ENCODE measurements around the gene INO80E. TPM values are rescaled to one million over a fixed set of nuclear protein-coding genes. Genes with fewer than 3 reads are reported as not detected.
"Not testable (repeated sequence)": the region's sequence is repeated elsewhere in the genome, so short reads cannot be mapped to it uniquely, and the experiment has no call there.

Gene INO80E
- total and polyA plus RNA-seq, 4 donors, result 46.1 to 108 (median 62.0) TPM

DNA sequence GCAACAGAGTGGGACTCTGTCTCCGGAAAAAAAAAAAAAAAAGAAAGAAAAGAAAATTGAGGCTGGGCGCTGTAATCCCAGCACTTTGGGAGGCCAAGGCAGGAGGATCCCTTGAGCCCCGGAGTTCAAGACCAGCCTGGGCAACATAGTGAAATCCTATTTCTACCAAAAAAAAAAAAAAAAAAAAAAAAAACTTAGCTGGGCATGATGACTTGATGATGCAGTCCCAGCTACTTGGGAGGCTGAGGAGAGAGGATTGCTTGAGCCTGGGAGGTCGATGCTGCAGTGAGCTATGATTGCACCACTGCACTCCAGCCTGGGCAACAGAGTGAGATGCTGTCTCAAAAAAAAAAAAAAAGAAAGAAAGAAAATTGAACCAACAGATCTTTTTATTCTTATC lies 21.9 kb downstream of the INO80E start:
- intact Hi-C loops (cut with DNase I); H3K27ac ChIP-seq (ENCODE audit: low read depth in 1 of 2, low read length in 2 of 2); DNase-seq; H3K4me3 ChIP-seq (ENCODE audit: low read length in 2 of 2); ATAC-seq (ENCODE audit: low FRiP score); H3K36me3 ChIP-seq (ENCODE audit: control insufficient read depth in 1 of 2, insufficient read depth in 2 of 2, low read length in 1 of 2); H3K4me1 ChIP-seq (ENCODE audit: control insufficient read depth in 1 of 2, insufficient read depth in 2 of 2, low read length in 2 of 2); H3K27me3 ChIP-seq (ENCODE audit: control insufficient read depth in 1 of 2, insufficient read depth in 2 of 2, low read length in 1 of 2); H3K9me3 ChIP-seq (ENCODE audit: control insufficient read depth, low read length): not testable (repeated sequence)
- 80 to 92% methylated on average over 4 of the region's 4 CpGs for WGBS, 2 donors

DNA sequence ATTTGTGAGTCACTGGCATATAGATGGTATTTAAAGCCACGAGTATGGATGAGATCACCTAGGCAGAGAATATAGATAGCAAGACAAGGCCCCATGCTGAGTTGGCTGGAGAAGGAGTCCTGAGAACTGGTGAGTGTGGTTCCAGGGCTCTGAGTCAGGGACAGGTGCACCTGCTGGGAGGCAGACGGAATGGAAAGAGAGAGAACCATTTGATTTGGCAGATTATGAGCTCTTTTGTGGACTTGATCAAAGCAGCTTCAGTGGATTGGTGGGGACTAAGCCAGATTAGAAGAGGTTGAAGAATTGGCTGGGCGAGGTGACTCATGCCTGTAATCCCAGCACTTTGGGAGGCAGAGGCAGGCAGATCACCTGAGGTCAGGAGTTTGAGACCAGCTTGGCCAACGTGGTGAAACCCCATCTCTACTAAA lies 22.7 kb downstream of the INO80E start:
- Histone ChIP-seq H3K4me3 (ENCODE audit: low read length in 2 of 2) (no peak overlapping the region), H3K36me3 (ENCODE audit: control insufficient read depth in 1 of 2, insufficient read depth in 2 of 2, low read length in 1 of 2) (no peaks in the 10 kb centered on the region), H3K27ac (ENCODE audit: low read depth in 1 of 2, low read length in 2 of 2) (no peak overlapping the region), H3K9me3 (ENCODE audit: control insufficient read depth, low read length) (no peaks in the 10 kb centered on the region), H3K4me1 (ENCODE audit: control insufficient read depth in 1 of 2, insufficient read depth in 2 of 2, low read length in 2 of 2) (no peaks in the 10 kb centered on the region), H3K27me3 (ENCODE audit: control insufficient read depth in 1 of 2, insufficient read depth in 2 of 2, low read length in 1 of 2) (no peaks in the 10 kb centered on the region)
- 67 to 69% methylated on average over 4 of the region's 4 CpGs for WGBS, 2 donors
- intact Hi-C loops (cut with DNase I), result no loop called here
- no peak for ATAC-seq (ENCODE audit: low FRiP score)
- DNase-seq, result no peak

DNA sequence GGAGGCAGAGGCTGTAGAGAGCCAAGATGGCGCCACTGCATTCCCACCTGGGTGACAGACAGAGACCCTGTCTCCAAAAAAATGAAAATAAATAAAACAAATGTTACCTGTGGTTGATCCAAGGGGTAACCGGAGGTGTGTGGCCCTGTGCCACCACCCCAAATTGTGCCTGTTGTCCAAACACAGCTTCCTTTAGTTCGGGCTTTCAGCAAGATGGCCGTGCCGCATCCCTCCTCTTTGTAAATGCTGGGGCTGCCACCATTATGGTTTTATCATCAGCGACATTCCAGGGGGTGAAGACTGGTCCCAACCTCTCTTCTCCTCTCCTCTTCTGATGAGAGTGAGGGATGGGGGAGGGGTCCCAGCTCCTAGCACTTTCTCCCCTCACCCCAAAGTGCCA lies 26.8 kb downstream of the INO80E start, which contains the start of gene C16orf92:
Gene C16orf92, plus strand, starts transcription at position 312 of the 400 bp plus-strand sequence. CDS start 143 bp downstream, outside the sequence.
- no peaks in the 10 kb centered on the region for H3K27me3 ChIP-seq (ENCODE audit: control insufficient read depth in 1 of 2, insufficient read depth in 2 of 2, low read length in 1 of 2)
- no peaks in the 10 kb centered on the region for H3K36me3 ChIP-seq (ENCODE audit: control insufficient read depth in 1 of 2, insufficient read depth in 2 of 2, low read length in 1 of 2)
- no peak for ATAC-seq (ENCODE audit: low FRiP score)
- intact Hi-C loops (cut with DNase I), result loop anchor here in 1 of 2 donors (10.0 kb wide), 1 partner anchor 328 kb away; no protein-coding TSS in a partner anchor
- DNase-seq, result no peak
- H3K4me1 ChIP-seq (ENCODE audit: control insufficient read depth in 1 of 2, insufficient read depth in 2 of 2, low read length in 2 of 2), result no peaks in the 10 kb centered on the region
- 81 to 83% methylated on average over 6 of the region's 6 CpGs for WGBS, 2 donors
- H3K4me3 ChIP-seq (ENCODE audit: low read length in 2 of 2), result no peak within 1 kb of the TSS
- no peaks in the 10 kb centered on the region for H3K9me3 ChIP-seq (ENCODE audit: control insufficient read depth, low read length)
- no peak within 1 kb of the TSS for H3K27ac ChIP-seq (ENCODE audit: low read depth in 1 of 2, low read length in 2 of 2)

DNA sequence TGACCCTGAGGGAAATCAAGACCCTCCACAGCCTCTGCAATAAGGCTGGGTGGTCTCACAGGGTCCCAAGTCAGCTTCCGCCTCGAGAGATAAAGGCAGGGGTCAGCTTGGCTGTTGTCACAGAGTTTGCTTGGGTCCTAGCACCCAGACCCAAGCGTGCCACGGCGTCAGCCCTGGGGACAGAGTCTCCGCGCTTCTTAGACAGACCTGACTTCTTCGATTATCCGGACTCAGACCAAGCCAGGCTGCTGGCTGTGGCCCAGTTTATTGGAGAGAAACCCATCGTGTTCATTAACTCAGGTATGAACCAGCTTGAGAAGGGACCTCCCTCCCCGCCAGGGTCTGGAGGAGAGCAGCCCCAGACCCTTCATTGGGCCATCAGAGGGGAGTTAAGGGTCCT lies 27.5 kb downstream of the INO80E start:
- Histone ChIP-seq H3K4me3 (ENCODE audit: low read length in 2 of 2) (no peak overlapping the region), H3K36me3 (ENCODE audit: control insufficient read depth in 1 of 2, insufficient read depth in 2 of 2, low read length in 1 of 2) (no peaks in the 10 kb centered on the region), H3K4me1 (ENCODE audit: control insufficient read depth in 1 of 2, insufficient read depth in 2 of 2, low read length in 2 of 2) (no peaks in the 10 kb centered on the region), H3K27me3 (ENCODE audit: control insufficient read depth in 1 of 2, insufficient read depth in 2 of 2, low read length in 1 of 2) (no peaks in the 10 kb centered on the region), H3K9me3 (ENCODE audit: control insufficient read depth, low read length) (no peaks in the 10 kb centered on the region), H3K27ac (ENCODE audit: low read depth in 1 of 2, low read length in 2 of 2) (no peak overlapping the region)
- DNase-seq (no peak), ATAC-seq (ENCODE audit: low FRiP score) (no peak)
- WGBS, 2 donors, result 83 to 84% methylated on average over 11 of the region's 11 CpGs
- intact Hi-C loops (cut with DNase I), result loop anchor here in 1 of 2 donors (10.0 kb wide), 1 partner anchor 329 kb away; no protein-coding TSS in a partner anchor

DNA sequence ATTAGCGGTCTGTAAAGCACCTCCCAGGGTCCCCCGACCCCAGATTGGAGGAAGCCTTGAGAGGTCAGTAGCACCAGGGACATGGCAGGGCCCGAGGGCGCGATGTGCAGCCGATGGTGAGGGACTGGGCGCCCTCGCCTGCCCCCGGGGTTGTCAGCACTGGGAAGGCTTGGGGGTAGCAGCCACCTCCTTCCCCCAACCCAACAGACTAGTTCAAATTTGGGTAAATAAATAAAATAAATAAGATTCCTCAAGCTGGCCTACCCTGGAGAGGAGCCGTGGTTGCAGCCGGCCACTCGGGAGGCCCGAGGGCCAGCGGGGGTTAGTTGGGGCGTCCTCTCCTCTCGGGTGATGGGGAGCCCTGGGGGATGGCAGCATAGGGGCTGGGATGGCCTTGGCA lies 28.4 kb downstream of the INO80E start:
- H3K27ac ChIP-seq (ENCODE audit: low read depth in 1 of 2, low read length in 2 of 2), result no peak overlapping the region
- DNase-seq, result no peak
- H3K9me3 ChIP-seq (ENCODE audit: control insufficient read depth, low read length), result no peaks in the 10 kb centered on the region
- no peaks in the 10 kb centered on the region for H3K4me1 ChIP-seq (ENCODE audit: control insufficient read depth in 1 of 2, insufficient read depth in 2 of 2, low read length in 2 of 2)
- H3K4me3 ChIP-seq (ENCODE audit: low read length in 2 of 2), result no peak overlapping the region
- no peak for ATAC-seq (ENCODE audit: low FRiP score)
- H3K27me3 ChIP-seq (ENCODE audit: control insufficient read depth in 1 of 2, insufficient read depth in 2 of 2, low read length in 1 of 2), result no peaks in the 10 kb centered on the region
- WGBS, 2 donors, result 74 to 75% methylated on average over 14 to 16 of the region's 16 CpGs
- no peaks in the 10 kb centered on the region for H3K36me3 ChIP-seq (ENCODE audit: control insufficient read depth in 1 of 2, insufficient read depth in 2 of 2, low read length in 1 of 2)
- intact Hi-C loops (cut with DNase I), result loop anchor here in 1 of 2 donors (10.0 kb wide), 1 partner anchor 330 kb away; no protein-coding TSS in a partner anchor

DNA sequence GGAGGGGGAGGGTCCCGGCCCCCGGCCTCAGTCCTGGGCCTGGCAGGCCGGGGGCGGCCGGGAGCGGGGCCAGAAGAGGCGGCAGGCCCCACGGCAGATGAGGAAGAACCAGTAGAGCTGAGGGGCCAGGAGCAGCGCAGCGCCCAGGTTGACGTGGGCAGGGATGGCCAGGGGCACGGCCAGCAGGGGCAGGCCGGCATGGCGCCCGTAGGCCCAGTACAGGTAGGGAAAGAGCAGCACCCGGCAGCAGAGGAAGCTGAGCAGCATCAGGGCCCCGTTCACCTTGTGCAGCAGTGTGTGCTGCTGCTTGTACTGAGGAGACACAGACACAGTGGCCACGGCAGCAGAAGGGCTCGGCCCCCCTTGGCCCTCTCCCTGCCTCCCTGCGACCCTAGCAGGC lies 29.1 kb downstream of the INO80E start:
- H3K9me3 ChIP-seq (ENCODE audit: control insufficient read depth, low read length), result no peaks in the 10 kb centered on the region

DNA sequence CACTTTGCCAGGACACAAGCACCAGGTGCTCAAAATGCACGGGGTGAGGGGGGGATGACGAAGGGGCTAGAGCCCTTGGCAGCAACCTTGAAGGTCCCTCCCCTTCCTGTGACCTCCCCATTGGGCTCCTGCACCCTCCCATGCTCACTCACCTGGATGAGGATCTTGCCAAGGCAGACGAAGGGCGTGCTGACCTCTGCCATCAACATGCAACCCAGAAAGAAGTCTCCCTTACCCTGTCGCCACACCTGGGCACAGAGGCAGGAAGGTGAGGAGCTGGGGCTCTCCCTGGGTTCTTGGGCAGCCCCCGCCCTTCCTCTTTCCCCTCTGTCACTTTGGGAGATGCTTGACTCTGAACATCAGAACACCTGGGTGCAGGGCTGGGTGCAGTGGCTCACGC lies 29.5 kb downstream of the INO80E start:
- Histone ChIP-seq H3K36me3 (ENCODE audit: control insufficient read depth in 1 of 2, insufficient read depth in 2 of 2, low read length in 1 of 2) (no peaks in the 10 kb centered on the region), H3K27me3 (ENCODE audit: control insufficient read depth in 1 of 2, insufficient read depth in 2 of 2, low read length in 1 of 2) (no peaks in the 10 kb centered on the region), H3K9me3 (ENCODE audit: control insufficient read depth, low read length) (no peaks in the 10 kb centered on the region), H3K27ac (ENCODE audit: low read depth in 1 of 2, low read length in 2 of 2) (no peak overlapping the region), H3K4me1 (ENCODE audit: control insufficient read depth in 1 of 2, insufficient read depth in 2 of 2, low read length in 2 of 2) (no peaks in the 10 kb centered on the region), H3K4me3 (ENCODE audit: low read length in 2 of 2) (no peak overlapping the region)
- DNase-seq, result no peak
- ATAC-seq (ENCODE audit: low FRiP score), result no peak
- WGBS, 2 donors, result 71 to 75% methylated on average over 7 of the region's 7 CpGs
- intact Hi-C loops (cut with DNase I), result loop anchor here in 1 of 2 donors (10.0 kb wide), 1 partner anchor 331 kb away; no protein-coding TSS in a partner anchor

More for the DNA sequence above, 29.1 kb downstream of the INO80E start:
- no peak for ATAC-seq (ENCODE audit: low FRiP score)
- H3K27me3 ChIP-seq (ENCODE audit: control insufficient read depth in 1 of 2, insufficient read depth in 2 of 2, low read length in 1 of 2), result no peaks in the 10 kb centered on the region
- no peaks in the 10 kb centered on the region for H3K4me1 ChIP-seq (ENCODE audit: control insufficient read depth in 1 of 2, insufficient read depth in 2 of 2, low read length in 2 of 2)
- intact Hi-C loops (cut with DNase I), result loop anchor here in 1 of 2 donors (10.0 kb wide), 1 partner anchor 330 kb away; no protein-coding TSS in a partner anchor
- no peaks in the 10 kb centered on the region for H3K36me3 ChIP-seq (ENCODE audit: control insufficient read depth in 1 of 2, insufficient read depth in 2 of 2, low read length in 1 of 2)
- H3K27ac ChIP-seq (ENCODE audit: low read depth in 1 of 2, low read length in 2 of 2), result no peak overlapping the region
- no peak overlapping the region for H3K4me3 ChIP-seq (ENCODE audit: low read length in 2 of 2)
- 74 to 76% methylated on average over 20 of the region's 20 CpGs for WGBS, 2 donors
- no peak for DNase-seq

DNA sequence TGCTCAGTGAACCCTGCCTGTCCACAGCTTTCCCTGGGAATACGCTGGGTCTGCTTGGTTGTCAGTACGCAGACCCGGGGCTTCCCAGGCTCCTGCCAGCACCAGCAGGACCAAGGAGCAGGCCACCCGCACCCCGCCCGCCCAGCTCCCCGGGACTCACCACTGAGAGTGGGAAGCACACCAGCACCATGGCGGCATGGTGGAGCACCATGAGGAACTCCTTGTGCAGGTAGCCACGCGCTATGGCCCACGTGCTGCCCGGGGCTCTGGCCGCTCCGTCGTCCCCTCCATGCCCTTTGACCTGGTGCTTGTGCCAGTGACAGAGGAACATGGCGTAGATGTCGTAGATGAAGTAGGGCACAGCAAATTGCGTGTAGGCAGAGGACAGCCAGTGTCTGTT lies 30.4 kb downstream of the INO80E start:
- WGBS, 2 donors, result 85 to 88% methylated on average over 18 of the region's 18 CpGs
- H3K36me3 ChIP-seq (ENCODE audit: control insufficient read depth in 1 of 2, insufficient read depth in 2 of 2, low read length in 1 of 2), result no peaks in the 10 kb centered on the region
- no peaks in the 10 kb centered on the region for H3K4me1 ChIP-seq (ENCODE audit: control insufficient read depth in 1 of 2, insufficient read depth in 2 of 2, low read length in 2 of 2)
- H3K27me3 ChIP-seq (ENCODE audit: control insufficient read depth in 1 of 2, insufficient read depth in 2 of 2, low read length in 1 of 2), result no peaks in the 10 kb centered on the region
- no peak overlapping the region for H3K4me3 ChIP-seq (ENCODE audit: low read length in 2 of 2)
- H3K27ac ChIP-seq (ENCODE audit: low read depth in 1 of 2, low read length in 2 of 2), result no peak overlapping the region
- intact Hi-C loops (cut with DNase I), result loop anchor here in 1 of 2 donors (10.0 kb wide), 1 partner anchor 332 kb away; no protein-coding TSS in a partner anchor
- ATAC-seq (ENCODE audit: low FRiP score), result no peak
- no peak for DNase-seq
- no peaks in the 10 kb centered on the region for H3K9me3 ChIP-seq (ENCODE audit: control insufficient read depth, low read length)
